Adrenal gland (tissue), 12 donors: ENCODE measurements around the gene IPP. TPM values are rescaled to one million over a fixed set of nuclear protein-coding genes. Genes with fewer than 3 reads are reported as not detected.

Source experiments
- DNase-seq, 7 donors: peaks; one replicate each; pipeline ENCODE4 v3.0.0-alpha.2; 2019 to 2020
- H3K27ac ChIP-seq, 5 donors: fragments of 200-600 bp; sonication (generic) in 4 of 5; 1 replicate in 3 of 5; 2 replicates in 2 of 5; pipeline versions ENCODE4 v1.5.1 to v1.8.0; 2016 to 2020; ENCODE audit warnings: mild to moderate bottlenecking in 1 of 5
- H3K27me3 ChIP-seq: fragments of 200-600 bp; 2 replicates; pipeline ENCODE4 v1.8.0; 2021
- H3K36me3 ChIP-seq, 2 donors: fragments of 200-600 bp; replicated peaks in 1 of 2; 1 replicate in 1 of 2; 2 replicates in 1 of 2; pipeline versions ENCODE4 v1.5.1 to v1.8.0; 2018 to 2022
- H3K4me1 ChIP-seq, 2 donors: fragments of 200-600 bp; replicated peaks in 1 of 2; 1 replicate in 1 of 2; 2 replicates in 1 of 2; pipeline versions ENCODE4 v1.5.1 to v1.8.0; 2018 to 2021
- H3K4me3 ChIP-seq, 4 donors: fragments of 200-600 bp; sonication (generic) in 3 of 4; one replicate each; pipeline ENCODE4 v1.5.1; 2016 to 2018
- H3K9me3 ChIP-seq, 3 donors: fragments of 200-600 bp; sonication (generic) in 1 of 3; replicated peaks in 1 of 3; 1 replicate in 2 of 3; 2 replicates in 1 of 3; pipeline versions ENCODE4 v1.5.1 to v1.8.0; 2016 to 2021
- CTCF ChIP-seq, 6 experiments: fragments of 450-650 bp in 4 of 6; fragments of 200-600 bp in 2 of 6; sonication (generic) in 1 of 6; IDR thresholded peaks; 1 replicate in 5 of 6; 2 replicates in 1 of 6; pipeline versions ENCODE4 v1.5.1 to v1.8.0; 2016 to 2021; ENCODE audit warnings: antibody characterized with exemption in 6 of 6, mild to moderate bottlenecking in 2 of 6, moderate library complexity in 1 of 6
- POLR2A ChIP-seq, 2 donors: fragments of 450-650 bp; IDR thresholded peaks; one replicate each; pipeline ENCODE4 v1.6.1; 2017; ENCODE audit warnings: antibody characterized with exemption in 2 of 2, mild to moderate bottlenecking in 2 of 2, moderate library complexity in 1 of 2
- WGBS, 4 donors: extraction: QIAGEN DNeasy Blood & Tissue Kit in 2 of 4; methylation state at CpG; one replicate each; pipeline versions ENCODE4 v1.1.5 to v1.1.7; 2013 to 2017; 5-methylcytosine and 5-hydroxymethylcytosine counted together
- intact Hi-C, 2 donors: fragments of 100-400 bp; cut with DNase I; formaldehyde crosslinking; loops; one replicate each; pipeline versions ENCODE4 v1.14.1 to v1.15.0; 2022 to 2023
- polyA plus RNA-seq, 3 donors: library from polyadenylated mRNA; stranded (reverse); fragments of 200-250 nt in 2 of 3; fragments of 350-450 nt in 1 of 3; fragmentation: Illumina TruSeq in 1 of 3; extraction: RNeasy Lipid Tissue Mini Kit (QIAGEN cat#74804) in 1 of 3; gene quantifications; one replicate each; pipeline ENCODE4 v1.2.3, GENCODE V29; 2013 to 2014
- total RNA-seq, 9 donors: library from RNA; depleted of rRNA in 4 of 9; stranded (reverse); fragments of >200 nt in 4 of 9; fragments of 120-200 nt in 1 of 9; fragmentation: NEBNext Ultra II Directional in 1 of 9; extraction: Animal tissue kit (Norgen Biotek cat#: 25700) in 1 of 9; gene quantifications; one replicate each; pipeline versions ENCODE4 v1.1.0 to v1.2.4, GENCODE V29; 2013 to 2023
- donor health status: healthy with polysubstance abuse.
- donor health status: Bipolar disorder and iron deficiency.
- donor health status: DM: yes; HTN: yes; CAD: no.
- donor health status: DM: no; HTN: no; CAD: no.
- donor health status: DM: no; HTN: no; CAD: no.
- donor health status: DM: yes; HTN: yes; CAD: no.

Gene IPP
- total and polyA plus RNA-seq, 12 donors, result 2.8 to 23.9 (median 11.3) TPM

- H3K4me1 ChIP-seq, result peaks cover 13 to 37% of the 10 kb centered on the region in 2 donors
- peak in 1 of 2 donors; percentile 27 for TF ChIP-seq POLR2A (IDR thresholded peaks at IDR 0.05)
- peak in 4 of 6 experiments; percentile 29 to 55 (median 39) for TF ChIP-seq CTCF (IDR thresholded peaks at IDR 0.05)
Observed at GRCh38 chr1:45687754-45688740, 62.4 kb downstream of the IPP start, which contains the start of gene TMEM69. TMEM69 (plus strand) TSS chr1:45688181; CDS start chr1:45691069, 2,888 bp downstream.

GRCh38 chr1:45687014-45687753, 63.3 kb downstream of the IPP start:
- Histone ChIP-seq H3K4me1 (peaks cover 15 to 46% of the 10 kb centered on the region in 2 donors), H3K36me3 (no peaks in the 10 kb centered on the region), H3K27ac (peak overlapping the region; percentile 93 to 100 (median 98)), H3K4me3 (peak overlapping the region; percentile 56 to 91 (median 74)), H3K27me3 (no peaks in the 10 kb centered on the region), H3K9me3 (no peaks in the 10 kb centered on the region)
- TF ChIP-seq POLR2A (IDR thresholded peaks at IDR 0.05) (peak; percentile 86 to 98), CTCF (IDR thresholded peaks at IDR 0.05) (no peak)
- DNase-seq, result peak; percentile 97 to 99 (median 99)
- intact Hi-C loops, result loop anchor here (10.0 kb wide), 2 partner anchors 52 to 102 kb away; partner anchors contain the start of gene NASP (in 1 of the 2)
- 0 to 4% (median 1%) methylated on average over 11 to 44 of the region's 44 CpGs for WGBS, 4 donors

More at GRCh38 chr1:45687754-45688740, 62.4 kb downstream of the IPP start, which contains the start of gene TMEM69:
- intact Hi-C loops, result loop anchor here (10.0 kb wide), 2 partner anchors 53 to 103 kb away; partner anchors contain the start of gene NASP (in 1 of the 2)
- WGBS, 4 donors, result 1 to 3% (median 1%) methylated on average over 16 to 24 of the region's 24 CpGs
- Histone ChIP-seq H3K4me3 (peak within 1 kb of the TSS; percentile 56 to 91 (median 74)), H3K27ac (peak within 1 kb of the TSS; percentile 93 to 100 (median 98)), H3K27me3 (no peaks in the 10 kb centered on the region), H3K36me3 (no peaks in the 10 kb centered on the region), H3K9me3 (no peaks in the 10 kb centered on the region)
- peak; percentile 79 to 89 (median 83) for DNase-seq

GRCh38 chr1:45686288-45687013, 64.0 kb downstream of the IPP start, which contains the start of gene GPBP1L1:
GPBP1L1 (minus strand) TSS chr1:45686533; CDS start chr1:45659087, 27,446 bp downstream.
- no peaks in the 10 kb centered on the region for H3K27me3 ChIP-seq
- H3K4me1 ChIP-seq, result peaks cover 16 to 53% of the 10 kb centered on the region in 2 donors
- peak within 1 kb of the TSS; percentile 56 to 91 (median 74) for H3K4me3 ChIP-seq
- intact Hi-C loops, result loop anchor here (10.0 kb wide), 2 partner anchors 52 to 102 kb away; partner anchors contain the start of gene NASP (in 1 of the 2)
- TF ChIP-seq POLR2A (IDR thresholded peaks at IDR 0.05) (peak in 1 of 2 donors; percentile 34), CTCF (IDR thresholded peaks at IDR 0.05) (no peak)
- H3K27ac ChIP-seq, result peak within 1 kb of the TSS; percentile 93 to 100 (median 98)
- peak; percentile 98 to 99 (median 98) for DNase-seq
- H3K9me3 ChIP-seq, result no peaks in the 10 kb centered on the region
- H3K36me3 ChIP-seq, result no peaks in the 10 kb centered on the region
- 0% methylated on average over 7 to 52 of the region's 52 CpGs for WGBS, 4 donors
